Nephron (organoid): Measurements from ENCODE around the gene C20orf204.
"Not testable (repeated sequence)": the region's sequence is repeated elsewhere in the genome, so short reads cannot be mapped to it uniquely, and the experiment has no call there.

ENCODE experiments used
- H3K27ac Mint-ChIP-seq, 3 experiments: 2 replicates each; pipeline ENCODE4 v1.8.0; 2020; ENCODE audit warnings: mixed read lengths in 3 of 3, mild to moderate bottlenecking in 2 of 3, moderate library complexity in 1 of 3
- H3K27me3 Mint-ChIP-seq: 2 replicates; pipeline ENCODE4 v1.8.0; 2021; ENCODE audit warnings: low read depth, mild to moderate bottlenecking, moderate library complexity, mixed read lengths
- H3K36me3 Mint-ChIP-seq: 2 replicates; pipeline ENCODE4 v1.8.0; 2020; ENCODE audit warnings: low read depth, mixed read lengths
- H3K4me1 Mint-ChIP-seq: 2 replicates; pipeline ENCODE4 v1.8.0; 2020; ENCODE audit warnings: mixed read lengths
- H3K4me3 Mint-ChIP-seq, 3 experiments: 2 replicates each; pipeline ENCODE4 v1.8.0; 2020; ENCODE audit warnings: mild to moderate bottlenecking in 3 of 3, mixed read lengths in 3 of 3, moderate library complexity in 2 of 3
- H3K9me3 Mint-ChIP-seq: 2 replicates; pipeline ENCODE4 v1.8.0; 2020; ENCODE audit warnings: mixed read lengths
- TF ChIP-seq, protein P1 (sequence below), 3 experiments: fragments of 200-600 bp; sonication (generic); IDR thresholded peaks; one replicate each; pipeline ENCODE4 v1.5.0; 2021; ENCODE audit warnings: antibody characterized with exemption in 3 of 3; ENCODE audit not compliant: unreplicated experiment in 3 of 3

Gene C20orf204

DNA sequence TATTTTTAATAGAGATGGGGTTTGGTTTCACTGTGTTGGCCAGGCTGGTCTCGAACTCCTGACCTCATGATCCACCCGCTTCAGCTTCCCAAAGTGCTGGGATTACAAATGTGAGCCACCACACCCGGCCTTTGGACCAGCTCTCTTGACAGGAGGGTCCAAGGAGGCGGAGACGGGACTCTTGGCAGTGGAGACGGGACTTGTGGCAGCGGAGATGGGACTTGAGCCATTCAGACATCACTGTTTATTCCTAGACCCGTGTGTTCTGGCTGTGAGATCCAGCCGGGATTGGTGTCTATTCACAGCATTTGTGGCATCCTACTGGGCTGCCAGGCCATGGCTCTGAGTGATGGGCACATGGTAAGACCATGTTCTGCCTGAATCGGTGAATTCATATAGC lies 29.5 kb upstream of the C20orf204 start:
- H3K27ac Mint-ChIP-seq = no peak overlapping the region
- no peaks in the 10 kb centered on the region for H3K4me1 Mint-ChIP-seq
- TF ChIP-seq, protein P1, sequence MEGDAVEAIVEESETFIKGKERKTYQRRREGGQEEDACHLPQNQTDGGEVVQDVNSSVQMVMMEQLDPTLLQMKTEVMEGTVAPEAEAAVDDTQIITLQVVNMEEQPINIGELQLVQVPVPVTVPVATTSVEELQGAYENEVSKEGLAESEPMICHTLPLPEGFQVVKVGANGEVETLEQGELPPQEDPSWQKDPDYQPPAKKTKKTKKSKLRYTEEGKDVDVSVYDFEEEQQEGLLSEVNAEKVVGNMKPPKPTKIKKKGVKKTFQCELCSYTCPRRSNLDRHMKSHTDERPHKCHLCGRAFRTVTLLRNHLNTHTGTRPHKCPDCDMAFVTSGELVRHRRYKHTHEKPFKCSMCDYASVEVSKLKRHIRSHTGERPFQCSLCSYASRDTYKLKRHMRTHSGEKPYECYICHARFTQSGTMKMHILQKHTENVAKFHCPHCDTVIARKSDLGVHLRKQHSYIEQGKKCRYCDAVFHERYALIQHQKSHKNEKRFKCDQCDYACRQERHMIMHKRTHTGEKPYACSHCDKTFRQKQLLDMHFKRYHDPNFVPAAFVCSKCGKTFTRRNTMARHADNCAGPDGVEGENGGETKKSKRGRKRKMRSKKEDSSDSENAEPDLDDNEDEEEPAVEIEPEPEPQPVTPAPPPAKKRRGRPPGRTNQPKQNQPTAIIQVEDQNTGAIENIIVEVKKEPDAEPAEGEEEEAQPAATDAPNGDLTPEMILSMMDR (IDR thresholded peaks at IDR 0.05; ENCODE audit: unreplicated experiment in 3 of 3) = no peak
- peaks cover 66% of the 10 kb centered on the region for H3K36me3 Mint-ChIP-seq
- no peaks in the 10 kb centered on the region for H3K27me3 Mint-ChIP-seq
- H3K9me3 Mint-ChIP-seq = peaks cover 8% of the 10 kb centered on the region
- H3K4me3 Mint-ChIP-seq = no peak overlapping the region

DNA sequence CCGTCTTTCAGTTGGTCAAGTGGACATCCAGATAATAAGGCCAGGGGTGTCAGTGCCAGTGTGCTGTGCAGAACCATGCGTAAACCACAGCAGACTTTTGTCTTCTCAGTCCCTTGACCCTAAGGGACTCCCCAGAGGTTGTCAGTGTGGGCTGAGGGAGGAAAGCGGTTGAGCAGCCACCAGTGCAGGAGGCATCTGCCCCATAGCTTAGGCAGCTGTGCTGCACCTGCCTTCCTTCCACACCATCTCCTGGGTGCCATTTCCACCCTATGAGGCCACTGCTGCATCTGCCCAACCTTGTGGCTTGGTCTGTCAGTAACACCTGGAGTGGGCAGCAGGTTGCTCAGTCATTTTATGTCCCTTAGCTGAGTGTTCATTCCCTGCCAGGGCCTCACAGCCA lies 29.1 kb upstream of the C20orf204 start:
- H3K9me3 Mint-ChIP-seq = peaks cover 8% of the 10 kb centered on the region
- TF ChIP-seq, protein P1 (IDR thresholded peaks at IDR 0.05; ENCODE audit: unreplicated experiment in 3 of 3) = no peak
- H3K4me3 Mint-ChIP-seq = no peak overlapping the region
- no peak overlapping the region for H3K27ac Mint-ChIP-seq
- no peaks in the 10 kb centered on the region for H3K27me3 Mint-ChIP-seq
- peaks cover 63% of the 10 kb centered on the region for H3K36me3 Mint-ChIP-seq
- H3K4me1 Mint-ChIP-seq = no peaks in the 10 kb centered on the region

DNA sequence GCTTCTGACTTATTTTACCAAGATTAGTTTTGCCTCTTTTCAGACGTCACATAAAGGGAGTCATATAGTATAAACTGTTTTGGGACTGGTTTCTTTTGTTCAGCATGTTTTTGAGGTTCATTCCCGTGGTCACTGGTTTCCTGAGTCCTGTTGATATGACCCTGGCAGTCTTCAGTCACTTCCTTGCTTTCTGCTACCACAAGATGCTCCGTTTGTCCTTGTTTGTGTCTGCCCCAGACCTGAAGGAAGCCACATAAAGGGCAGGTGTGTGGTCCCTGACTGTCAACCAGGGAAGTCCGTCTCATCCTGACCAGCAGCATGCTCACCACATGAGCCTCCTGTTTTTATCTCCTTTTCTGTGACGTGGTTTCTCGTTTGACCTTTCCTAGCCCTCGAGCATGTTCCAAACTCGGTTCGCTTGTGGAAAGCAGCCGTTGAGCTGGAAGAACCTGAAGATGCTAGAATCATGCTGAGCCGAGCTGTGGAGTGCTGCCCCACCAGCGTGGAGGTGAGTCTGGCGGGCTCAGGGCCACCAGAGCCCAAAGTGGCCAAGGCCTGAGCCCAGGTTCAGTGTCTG lies 26.1 kb upstream of the C20orf204 start:
- no peak overlapping the region for H3K4me3 Mint-ChIP-seq
- TF ChIP-seq, protein P1 (IDR thresholded peaks at IDR 0.05; ENCODE audit: unreplicated experiment in 3 of 3) = no peak
- H3K9me3 Mint-ChIP-seq = peaks cover 8% of the 10 kb centered on the region
- no peaks in the 10 kb centered on the region for H3K4me1 Mint-ChIP-seq
- peaks cover 69% of the 10 kb centered on the region for H3K36me3 Mint-ChIP-seq
- H3K27me3 Mint-ChIP-seq = no peaks in the 10 kb centered on the region
- peak overlapping the region in 1 of 3 experiments; percentile 51 for H3K27ac Mint-ChIP-seq

DNA sequence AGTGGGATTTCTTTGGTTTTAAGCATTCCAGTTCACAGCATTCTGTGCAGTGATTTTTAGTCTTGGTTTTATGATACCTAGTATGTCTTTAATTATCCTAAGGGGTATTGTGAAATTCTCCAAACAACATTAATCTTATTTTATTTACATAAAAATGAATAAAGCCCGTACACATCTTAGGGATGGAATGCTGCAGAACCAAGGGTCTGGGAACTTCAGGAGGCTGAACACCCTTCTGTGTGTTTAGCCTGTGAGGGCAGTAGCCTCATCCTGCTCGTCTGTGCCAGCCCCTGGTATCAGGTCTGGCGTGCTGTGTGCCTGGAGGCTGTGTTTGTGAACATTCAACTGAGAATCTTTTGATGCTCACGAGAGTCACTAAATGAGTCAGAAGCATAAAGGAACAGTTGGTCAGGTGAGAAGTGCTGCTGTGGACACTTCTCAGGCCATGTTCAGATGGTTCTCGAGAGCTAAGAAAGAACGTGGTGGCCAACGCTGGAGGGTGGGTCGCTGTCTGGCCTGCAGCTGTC lies 25.2 kb upstream of the C20orf204 start:
- Mint-ChIP-seq H3K27me3 (no peaks in the 10 kb centered on the region), H3K27ac (no peak overlapping the region), H3K4me1 (no peaks in the 10 kb centered on the region), H3K9me3 (peaks cover 8% of the 10 kb centered on the region), H3K36me3 (peaks cover 71% of the 10 kb centered on the region), H3K4me3 (no peak overlapping the region)
- TF ChIP-seq, protein P1 (IDR thresholded peaks at IDR 0.05; ENCODE audit: unreplicated experiment in 3 of 3) = no peak

DNA sequence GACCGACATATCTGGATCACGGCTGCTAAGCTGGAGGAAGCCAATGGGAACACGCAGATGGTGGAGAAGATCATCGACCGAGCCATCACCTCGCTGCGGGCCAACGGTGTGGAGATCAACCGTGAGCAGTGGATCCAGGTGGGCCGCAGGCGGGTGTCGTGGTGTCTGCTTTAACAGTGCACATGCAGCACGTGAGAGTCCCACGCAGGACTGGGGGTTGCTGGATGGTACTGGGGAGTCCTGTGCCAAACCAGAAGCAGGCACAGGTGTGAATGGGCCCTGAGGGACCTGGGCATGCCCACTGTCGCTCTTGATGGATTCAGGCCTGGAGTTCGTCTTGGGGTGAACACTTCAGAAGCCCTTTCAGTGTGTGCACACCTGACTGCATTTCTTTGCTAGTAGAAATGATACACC lies 24.6 kb upstream of the C20orf204 start:
- Mint-ChIP-seq H3K36me3 (peaks cover 72% of the 10 kb centered on the region), H3K9me3 (peaks cover 8% of the 10 kb centered on the region), H3K27me3 (no peaks in the 10 kb centered on the region), H3K4me3 (no peak overlapping the region), H3K27ac (no peak overlapping the region), H3K4me1 (no peaks in the 10 kb centered on the region)
- TF ChIP-seq, protein P1 (IDR thresholded peaks at IDR 0.05; ENCODE audit: unreplicated experiment in 3 of 3) = no peak

DNA sequence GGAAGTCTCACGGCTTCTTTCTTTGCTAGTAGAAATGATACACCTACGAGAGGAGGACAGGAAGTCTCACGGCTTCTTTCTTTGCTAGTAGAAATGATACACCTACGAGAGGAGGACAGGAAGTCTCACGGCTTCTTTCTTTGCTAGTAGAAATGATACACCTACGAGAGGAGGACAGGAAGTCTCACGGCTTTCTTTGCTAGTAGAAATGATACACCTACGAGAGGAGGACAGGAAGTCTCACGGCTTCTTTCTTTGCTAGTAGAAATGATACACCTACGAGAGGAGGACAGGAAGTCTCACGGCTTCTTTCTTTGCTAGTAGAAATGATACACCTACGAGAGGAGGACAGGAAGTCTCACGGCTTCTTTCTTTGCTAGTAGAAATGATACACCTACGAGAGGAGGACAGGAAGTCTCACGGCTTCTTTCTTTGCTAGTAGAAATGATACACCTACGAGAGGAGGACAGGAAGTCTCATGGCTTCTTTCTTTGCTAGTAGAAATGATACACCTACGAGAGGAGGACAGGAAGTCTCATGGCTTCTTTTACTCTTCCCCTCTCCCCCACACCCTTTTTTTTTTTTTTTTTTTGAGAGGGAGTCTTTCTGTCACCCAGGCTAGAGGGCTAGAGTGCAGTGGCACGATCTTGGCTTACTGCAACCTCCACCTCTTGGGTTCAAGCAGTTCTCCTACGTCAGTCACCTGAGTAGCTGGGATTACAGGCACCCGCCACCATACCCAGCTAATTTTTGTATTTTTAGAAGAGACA lies 23.4 kb upstream of the C20orf204 start:
- not testable (repeated sequence) for H3K9me3 Mint-ChIP-seq, H3K27me3 Mint-ChIP-seq, H3K27ac Mint-ChIP-seq, H3K4me3 Mint-ChIP-seq, H3K4me1 Mint-ChIP-seq
- peaks cover 71% of the 10 kb centered on the region for H3K36me3 Mint-ChIP-seq
